NCI-H1048 (cell line): ENCODE data around the gene SLC25A48.

Experiments
- DNase-seq: peaks from one replicate; lab custom pipeline; 2025; lab: John Stamatoyannopoulos, UW

SLC25A48 gene

GRCh38 chr5:135921388-135921787 lies 86.9 kb downstream of the SLC25A48 start:
- no peak for DNase-seq

GRCh38 chr5:135930029-135930948 lies 95.8 kb downstream of the SLC25A48 start:
- DNase-seq, result no peak

- DNase-seq, result no peak
These were observed 96.5 kb downstream of the SLC25A48 start for GRCh38 chr5:135930949-135931295.

GRCh38 chr5:135934939-135935338 lies 100.5 kb downstream of the SLC25A48 start:
- no peak for DNase-seq

- DNase-seq, result no peak
These were observed 102.9 kb downstream of the SLC25A48 start for GRCh38 chr5:135937245-135937911.
